CD4-positive, CD25-positive, alpha-beta regulatory T cell (primary cell): ENCODE results near the gene CRB1. TPM values are rescaled to one million over a fixed set of nuclear protein-coding genes. Genes with fewer than 3 reads are reported as not detected.

ENCODE experiments used
- ATAC-seq, 2 donors: fragments of 150-1000 bp; cut with Tn5 transposase; one replicate each; pipeline ENCODE4 v1.10.0; 2021; ENCODE audit warnings: low read depth in 2 of 2, moderate number of reproducible peaks in 2 of 2, moderate library complexity in 1 of 2
- DNase-seq, 3 donors: peaks; one replicate each; pipeline versions ENCODE4 v3.0.0 to v3.0.0-alpha.2; 2012 to 2022; ENCODE audit warnings: mixed read lengths in 1 of 3
- H3K27ac ChIP-seq: one replicate; pipeline ENCODE4 v1.7.0; 2013; ENCODE audit warnings: mild to moderate bottlenecking, low read length; ENCODE audit not compliant: insufficient read depth, poor library complexity, severe bottlenecking
- H3K27me3 ChIP-seq: one replicate; pipeline ENCODE4 v1.7.0; 2013; ENCODE audit warnings: low read length; ENCODE audit not compliant: control insufficient read depth, insufficient read depth
- H3K36me3 ChIP-seq: one replicate; pipeline ENCODE4 v1.7.0; 2013; ENCODE audit warnings: mild to moderate bottlenecking, low read length, moderate library complexity; ENCODE audit not compliant: control insufficient read depth, insufficient read depth
- H3K4me1 ChIP-seq: 2 replicates; pipeline ENCODE4 v1.7.0; 2013; ENCODE audit warnings: mild to moderate bottlenecking, low read length; ENCODE audit not compliant: insufficient read depth, control insufficient read depth, poor library complexity, severe bottlenecking
- H3K4me3 ChIP-seq: one replicate; pipeline ENCODE4 v1.7.0; 2013; ENCODE audit warnings: low read depth, mild to moderate bottlenecking, low read length, moderate library complexity
- H3K9me3 ChIP-seq, 2 experiments: 1 replicate in 1 of 2; 2 replicates in 1 of 2; pipeline ENCODE4 v1.7.0; 2013; ENCODE audit warnings: low read length in 2 of 2, mild to moderate bottlenecking in 1 of 2, moderate library complexity in 1 of 2; ENCODE audit not compliant: control insufficient read depth in 2 of 2
- H3K27ac Mint-ChIP-seq, 3 donors: one replicate each; pipeline ENCODE4 v1.8.0; 2020 to 2022; ENCODE audit warnings: mild to moderate bottlenecking in 3 of 3, mixed read lengths in 3 of 3, moderate library complexity in 2 of 3
- H3K27me3 Mint-ChIP-seq: one replicate; pipeline ENCODE4 v1.8.0; 2022; ENCODE audit warnings: mild to moderate bottlenecking, mixed read lengths
- H3K36me3 Mint-ChIP-seq: one replicate; pipeline ENCODE4 v1.8.0; 2020; ENCODE audit warnings: mixed read lengths
- H3K4me1 Mint-ChIP-seq, 4 donors: one replicate each; pipeline ENCODE4 v1.8.0; 2020 to 2022; ENCODE audit warnings: mixed read lengths in 4 of 4, mild to moderate bottlenecking in 1 of 4
- H3K4me3 Mint-ChIP-seq, 4 donors: one replicate each; pipeline ENCODE4 v1.8.0; 2020 to 2022; ENCODE audit warnings: mild to moderate bottlenecking in 4 of 4, mixed read lengths in 4 of 4, moderate library complexity in 3 of 4
- H3K9me3 Mint-ChIP-seq, 7 donors: one replicate each; pipeline ENCODE4 v1.8.0; 2020 to 2022; ENCODE audit warnings: mixed read lengths in 7 of 7, mild to moderate bottlenecking in 3 of 7, moderate library complexity in 2 of 7
- polyA plus RNA-seq, 4 donors: library from polyadenylated mRNA; unstranded; fragments of 300-500 nt; fragmentation: Illumina TruSeq; gene quantifications; one replicate each; pipeline ENCODE4 v1.2.3, GENCODE V29; 2021
- total RNA-seq: library from RNA; stranded (reverse); gene quantifications from one replicate; pipeline ENCODE4 v1.2.3, GENCODE V29; 2022

Gene CRB1
- total and polyA plus RNA-seq, 5 donors from 2014 or later: not detected

GRCh38 chr1:197314682-197315081 lies 46.6 kb downstream of the CRB1 start:
- H3K27me3 Mint-ChIP-seq: no peaks in the 10 kb centered on the region
- no peaks in the 10 kb centered on the region for H3K36me3 ChIP-seq
- peaks cover 0 to 2% (median 0%) of the 10 kb centered on the region in 7 donors for H3K9me3 Mint-ChIP-seq
- H3K4me3 ChIP-seq: no peak overlapping the region
- H3K27ac ChIP-seq: no peak overlapping the region
- DNase-seq (no peak), ATAC-seq (no peak)
- H3K4me1 Mint-ChIP-seq: no peaks in the 10 kb centered on the region
- no peak overlapping the region for H3K27ac Mint-ChIP-seq
- H3K4me1 ChIP-seq: no peaks in the 10 kb centered on the region
- no peaks in the 10 kb centered on the region for H3K36me3 Mint-ChIP-seq
- no peak overlapping the region for H3K4me3 Mint-ChIP-seq
- H3K27me3 ChIP-seq: no peaks in the 10 kb centered on the region
- no peaks in the 10 kb centered on the region for H3K9me3 ChIP-seq

- peaks cover 0 to 2% (median 0%) of the 10 kb centered on the region in 4 donors for H3K4me1 Mint-ChIP-seq
- H3K27ac Mint-ChIP-seq: no peak overlapping the region
- ATAC-seq: no peak
- no peak overlapping the region for H3K27ac ChIP-seq
- H3K27me3 ChIP-seq: no peaks in the 10 kb centered on the region
- no peaks in the 10 kb centered on the region for H3K4me1 ChIP-seq
- H3K36me3 ChIP-seq: no peaks in the 10 kb centered on the region
- H3K4me3 ChIP-seq: no peak overlapping the region
- no peaks in the 10 kb centered on the region for H3K27me3 Mint-ChIP-seq
- peaks cover 0 to 2% (median 0%) of the 10 kb centered on the region in 7 donors for H3K9me3 Mint-ChIP-seq
- H3K4me3 Mint-ChIP-seq: no peak overlapping the region
- H3K9me3 ChIP-seq: no peaks in the 10 kb centered on the region
- H3K36me3 Mint-ChIP-seq: no peaks in the 10 kb centered on the region
- no peak for DNase-seq
These were observed 51.6 kb downstream of the CRB1 start for GRCh38 chr1:197319631-197320030.

- H3K9me3 ChIP-seq: no peaks in the 10 kb centered on the region
- DNase-seq (no peak), ATAC-seq (no peak)
- Mint-ChIP-seq H3K36me3 (no peaks in the 10 kb centered on the region), H3K4me3 (no peak overlapping the region), H3K27me3 (no peaks in the 10 kb centered on the region), H3K4me1 (peaks cover 0 to 2% (median 0%) of the 10 kb centered on the region in 4 donors), H3K27ac (no peak overlapping the region), H3K9me3 (peaks cover 0 to 2% (median 0%) of the 10 kb centered on the region in 7 donors)
- no peaks in the 10 kb centered on the region for H3K36me3 ChIP-seq
- no peak overlapping the region for H3K4me3 ChIP-seq
- H3K27ac ChIP-seq: no peak overlapping the region
- H3K27me3 ChIP-seq: no peaks in the 10 kb centered on the region
- no peaks in the 10 kb centered on the region for H3K4me1 ChIP-seq
These were observed 53.0 kb downstream of the CRB1 start for GRCh38 chr1:197320991-197321531.

GRCh38 chr1:197321811-197322210 lies 53.8 kb downstream of the CRB1 start:
- Histone ChIP-seq H3K27me3 (no peaks in the 10 kb centered on the region), H3K27ac (no peak overlapping the region), H3K36me3 (no peaks in the 10 kb centered on the region), H3K9me3 (no peaks in the 10 kb centered on the region), H3K4me3 (no peak overlapping the region), H3K4me1 (no peaks in the 10 kb centered on the region)
- DNase-seq (no peak), ATAC-seq (no peak)
- Mint-ChIP-seq H3K27ac (no peak overlapping the region), H3K27me3 (no peaks in the 10 kb centered on the region), H3K36me3 (no peaks in the 10 kb centered on the region), H3K9me3 (peaks cover 0 to 2% (median 0%) of the 10 kb centered on the region in 7 donors), H3K4me1 (peaks cover 0 to 2% (median 0%) of the 10 kb centered on the region in 4 donors), H3K4me3 (no peak overlapping the region)

GRCh38 chr1:197327776-197328364 lies 59.8 kb downstream of the CRB1 start:
- Mint-ChIP-seq H3K4me1 (peaks cover 0 to 2% (median 0%) of the 10 kb centered on the region in 4 donors), H3K4me3 (no peak overlapping the region), H3K9me3 (no peaks in the 10 kb centered on the region), H3K27ac (no peak overlapping the region), H3K36me3 (no peaks in the 10 kb centered on the region), H3K27me3 (no peaks in the 10 kb centered on the region)
- Histone ChIP-seq H3K27me3 (no peaks in the 10 kb centered on the region), H3K4me3 (no peak overlapping the region), H3K27ac (no peak overlapping the region), H3K9me3 (no peaks in the 10 kb centered on the region), H3K4me1 (no peaks in the 10 kb centered on the region), H3K36me3 (no peaks in the 10 kb centered on the region)
- ATAC-seq: no peak
- peak in 1 of 3 donors; percentile 4 for DNase-seq

GRCh38 chr1:197330213-197330612 lies 62.2 kb downstream of the CRB1 start:
- Mint-ChIP-seq H3K27ac (no peak overlapping the region), H3K9me3 (no peaks in the 10 kb centered on the region), H3K4me1 (no peaks in the 10 kb centered on the region), H3K27me3 (peaks cover 4% of the 10 kb centered on the region), H3K4me3 (no peak overlapping the region), H3K36me3 (no peaks in the 10 kb centered on the region)
- no peaks in the 10 kb centered on the region for H3K4me1 ChIP-seq
- no peaks in the 10 kb centered on the region for H3K36me3 ChIP-seq
- H3K9me3 ChIP-seq: no peaks in the 10 kb centered on the region
- H3K27ac ChIP-seq: no peak overlapping the region
- no peak for ATAC-seq
- no peaks in the 10 kb centered on the region for H3K27me3 ChIP-seq
- no peak for DNase-seq
- H3K4me3 ChIP-seq: no peak overlapping the region

GRCh38 chr1:197331565-197331964 lies 63.5 kb downstream of the CRB1 start:
- H3K4me3 ChIP-seq: no peak overlapping the region
- H3K4me3 Mint-ChIP-seq: no peak overlapping the region
- H3K27ac ChIP-seq: no peak overlapping the region
- H3K9me3 ChIP-seq: no peaks in the 10 kb centered on the region
- H3K27me3 ChIP-seq: no peaks in the 10 kb centered on the region
- ATAC-seq: no peak
- no peaks in the 10 kb centered on the region for H3K9me3 Mint-ChIP-seq
- H3K36me3 ChIP-seq: no peaks in the 10 kb centered on the region
- no peak overlapping the region for H3K27ac Mint-ChIP-seq
- H3K4me1 Mint-ChIP-seq: peaks cover 0 to 5% (median 0%) of the 10 kb centered on the region in 4 donors
- H3K4me1 ChIP-seq: no peaks in the 10 kb centered on the region
- no peak for DNase-seq
- H3K36me3 Mint-ChIP-seq: no peaks in the 10 kb centered on the region
- peaks cover 4% of the 10 kb centered on the region for H3K27me3 Mint-ChIP-seq

GRCh38 chr1:197333041-197333440 lies 65.0 kb downstream of the CRB1 start:
- H3K9me3 ChIP-seq: no peaks in the 10 kb centered on the region
- no peak overlapping the region for H3K4me3 ChIP-seq
- peaks cover 9% of the 10 kb centered on the region for H3K27me3 Mint-ChIP-seq
- no peak for DNase-seq
- no peak overlapping the region for H3K27ac Mint-ChIP-seq
- no peaks in the 10 kb centered on the region for H3K27me3 ChIP-seq
- peaks cover 0 to 5% (median 0%) of the 10 kb centered on the region in 4 donors for H3K4me1 Mint-ChIP-seq
- H3K27ac ChIP-seq: no peak overlapping the region
- H3K9me3 Mint-ChIP-seq: no peaks in the 10 kb centered on the region
- H3K4me3 Mint-ChIP-seq: no peak overlapping the region
- ATAC-seq: no peak
- no peaks in the 10 kb centered on the region for H3K4me1 ChIP-seq
- H3K36me3 Mint-ChIP-seq: no peaks in the 10 kb centered on the region
- H3K36me3 ChIP-seq: no peaks in the 10 kb centered on the region
